GM10266 (cell line): ENCODE data around the gene TMEM179B.

Experiments
- DNase-seq: peaks from one replicate; pipeline ENCODE4 v3.0.0; 2012; ENCODE audit errors: extremely low spot score
- CTCF ChIP-seq: IDR thresholded peaks from 2 replicates; pipeline ENCODE4 v1.5.1; 2012; ENCODE audit warnings: mild to moderate bottlenecking, low read depth; ENCODE audit not compliant: control insufficient read depth, insufficient read depth; ENCODE audit errors: missing control alignments

The TMEM179B gene

GRCh38 chr11:62777389-62777788, 9.8 kb upstream of the TMEM179B start:
- TF ChIP-seq CTCF: no peak
- peak; percentile 45 for DNase-seq

- TF ChIP-seq CTCF: no peak
- no peak for DNase-seq
Observed at GRCh38 chr11:62778441-62778840, 8.8 kb upstream of the TMEM179B start.

- no peak for TF ChIP-seq CTCF
- DNase-seq: no peak
Observed at GRCh38 chr11:62782753-62783152, 4.4 kb upstream of the TMEM179B start.

GRCh38 chr11:62786318-62787004, 741 bp upstream of the TMEM179B start:
- TF ChIP-seq CTCF: peak; percentile 98
- DNase-seq: peak; percentile 92

GRCh38 chr11:62788991-62789390, 1.8 kb downstream of the TMEM179B start:
- no peak for DNase-seq
- no peak for TF ChIP-seq CTCF

GRCh38 chr11:62789576-62789975, 2.4 kb downstream of the TMEM179B start:
- no peak for TF ChIP-seq CTCF
- no peak for DNase-seq

GRCh38 chr11:62791501-62792201, 4.4 kb downstream of the TMEM179B start, which contains the start of gene TMEM223:
Gene TMEM223 (minus strand): TSS chr11:62792006. CDS start chr11:62791994, 12 bp downstream.
- peak; percentile 92 for DNase-seq
- peak; percentile 20 for TF ChIP-seq CTCF
